ENCODE measurements around the gene IL18RAP.
A peak's percentile ranks its signal among the peaks of the same experiment; 100 is the strongest.

The IL18RAP gene

GRCh38 chr2:102423368-102423767 lies 408 bp downstream of the IL18RAP start:
- no peak for DNase-seq

- DNase-seq = no peak
Measured at GRCh38 chr2:102424754-102425153, 1.8 kb downstream of the IL18RAP start.

GRCh38 chr2:102425441-102426132 lies 2.6 kb downstream of the IL18RAP start:
- no peak for DNase-seq

GRCh38 chr2:102427249-102427648 lies 4.3 kb downstream of the IL18RAP start:
- no peak for DNase-seq

- DNase-seq = no peak
Measured at GRCh38 chr2:102428573-102428972, 5.6 kb downstream of the IL18RAP start.

- DNase-seq = no peak
Measured at GRCh38 chr2:102432386-102432785, 9.4 kb downstream of the IL18RAP start.

GRCh38 chr2:102433973-102434654 lies 11.2 kb downstream of the IL18RAP start:
- DNase-seq = no peak

GRCh38 chr2:102434655-102435381 lies 11.9 kb downstream of the IL18RAP start:
- DNase-seq = no peak

- DNase-seq = no peak
Measured at GRCh38 chr2:102435741-102436140, 12.8 kb downstream of the IL18RAP start.

GRCh38 chr2:102436323-102436722 lies 13.4 kb downstream of the IL18RAP start:
- peak; percentile 32 for DNase-seq

- DNase-seq = no peak
Measured at GRCh38 chr2:102437122-102437521, 14.2 kb downstream of the IL18RAP start.

GRCh38 chr2:102438111-102438510 lies 15.2 kb downstream of the IL18RAP start:
- DNase-seq = no peak

- no peak for DNase-seq
Measured at GRCh38 chr2:102438578-102438977, 15.6 kb downstream of the IL18RAP start.

GRCh38 chr2:102439065-102439695 lies 16.2 kb downstream of the IL18RAP start:
- DNase-seq = no peak

- DNase-seq = peak; percentile 66
Measured at GRCh38 chr2:102442967-102443828, 20.2 kb downstream of the IL18RAP start.

GRCh38 chr2:102444233-102444632 lies 21.3 kb downstream of the IL18RAP start:
- no peak for DNase-seq

- DNase-seq = no peak
Measured at GRCh38 chr2:102446936-102447335, 24.0 kb downstream of the IL18RAP start.

GRCh38 chr2:102449370-102449974 lies 26.5 kb downstream of the IL18RAP start:
- DNase-seq = peak; percentile 66

- DNase-seq = no peak
Measured at GRCh38 chr2:102451968-102452367, 29.0 kb downstream of the IL18RAP start.

- no peak for DNase-seq
Measured at GRCh38 chr2:102453501-102453900, 30.5 kb downstream of the IL18RAP start.

GRCh38 chr2:102455061-102455670 lies 32.2 kb downstream of the IL18RAP start:
- DNase-seq = no peak

GRCh38 chr2:102460467-102460866 lies 37.5 kb downstream of the IL18RAP start:
- no peak for DNase-seq
